Activated T-helper 1 cell treated with anti-CD3 and anti-CD28 coated beads, Interleukin-2, amount 50 U/mL, for 16 hours (primary cell): ENCODE results near the gene NOP16.
A peak's percentile ranks its signal among the peaks of the same experiment; 100 is the strongest.

Source experiments
- DNase-seq, 2 donors: peaks; one replicate each; pipeline ENCODE4 v3.0.0-alpha.2; 2020; ENCODE audit warnings: low read depth in 1 of 2, low spot score in 1 of 2

Gene NOP16, protein sequence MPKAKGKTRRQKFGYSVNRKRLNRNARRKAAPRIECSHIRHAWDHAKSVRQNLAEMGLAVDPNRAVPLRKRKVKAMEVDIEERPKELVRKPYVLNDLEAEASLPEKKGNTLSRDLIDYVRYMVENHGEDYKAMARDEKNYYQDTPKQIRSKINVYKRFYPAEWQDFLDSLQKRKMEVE

DNA sequence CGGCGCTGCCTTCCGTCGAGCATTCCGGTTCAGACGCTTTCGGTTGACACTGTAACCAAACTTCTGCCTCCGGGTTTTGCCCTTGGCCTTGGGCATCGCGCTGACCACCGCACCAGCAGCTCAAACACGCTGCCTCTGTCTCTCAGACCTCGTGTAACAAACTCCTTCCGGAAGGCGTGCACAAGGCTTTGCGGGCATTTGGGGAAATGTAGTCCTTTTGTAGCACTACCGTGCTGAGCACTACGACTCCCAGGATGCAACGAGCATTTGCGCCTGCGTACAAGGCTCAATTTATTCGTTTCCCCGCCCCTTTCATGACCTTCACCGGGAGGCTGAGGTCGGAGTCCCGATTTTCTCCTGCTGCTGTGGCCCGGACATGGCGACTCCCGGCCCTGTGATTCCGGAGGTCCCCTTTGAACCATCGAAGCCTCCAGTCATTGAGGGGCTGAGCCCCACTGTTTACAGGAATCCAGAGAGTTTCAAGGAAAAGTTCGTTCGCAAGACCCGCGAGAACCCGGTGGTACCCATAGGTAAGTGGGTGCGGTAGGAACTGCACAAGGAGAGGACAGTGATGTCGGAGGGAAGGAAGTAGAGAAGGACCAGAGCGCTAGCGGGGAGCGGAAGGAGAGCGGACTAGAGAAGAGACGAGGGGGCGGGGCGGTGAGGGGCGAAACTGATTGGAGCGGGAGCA is at the start of gene NOP16, which contains the start of gene HIGD2A:
TSS of gene NOP16 (minus strand) at position 155 of the 691 bp plus-strand sequence. CDS start at position 96, 59 bp downstream.
TSS of gene HIGD2A (plus strand) at position 308 of the 691 bp plus-strand sequence. CDS start at position 377, 69 bp downstream.
- DNase-seq = peak; percentile 98

DNA sequence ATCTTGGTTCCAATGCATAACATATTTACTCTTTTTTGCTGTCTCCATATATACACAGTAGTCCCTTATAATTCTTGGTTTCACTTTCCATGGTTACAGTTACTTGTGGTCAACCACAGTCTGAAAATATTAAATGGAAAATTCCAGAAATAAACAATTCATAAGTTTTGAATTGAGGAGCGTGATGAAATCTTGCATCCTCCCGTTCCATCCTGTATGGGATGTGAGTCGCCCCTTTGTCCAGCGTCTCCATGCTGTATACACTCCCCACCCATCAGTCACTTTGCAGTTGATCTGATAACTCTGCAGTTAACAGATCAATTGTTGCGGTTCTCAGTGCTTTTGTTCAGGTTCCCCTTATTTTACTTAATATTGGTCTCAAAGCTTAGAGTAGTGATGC is 48.3 kb upstream of the NOP16 start:
- DNase-seq = no peak

DNA sequence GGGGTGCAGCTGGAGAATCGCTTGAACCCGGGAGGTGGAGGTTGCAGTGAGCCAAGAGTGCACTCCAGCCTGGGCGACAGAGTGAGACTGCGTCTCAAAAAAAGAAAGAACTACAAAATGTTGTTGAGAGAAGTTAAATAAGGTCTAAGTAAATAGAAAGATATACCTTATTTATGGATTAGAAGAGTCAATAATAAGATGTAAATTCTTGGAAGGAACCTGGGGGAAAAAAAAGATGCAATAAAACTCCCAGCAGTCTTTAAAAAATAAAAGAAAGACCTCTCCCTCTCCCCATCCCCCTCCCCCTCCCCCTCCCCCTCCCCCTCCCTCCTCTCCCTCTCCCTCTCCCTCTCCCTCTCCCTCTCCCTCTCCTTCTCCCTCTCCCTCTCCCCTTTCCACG is 44.3 kb upstream of the NOP16 start:
- no peak for DNase-seq

DNA sequence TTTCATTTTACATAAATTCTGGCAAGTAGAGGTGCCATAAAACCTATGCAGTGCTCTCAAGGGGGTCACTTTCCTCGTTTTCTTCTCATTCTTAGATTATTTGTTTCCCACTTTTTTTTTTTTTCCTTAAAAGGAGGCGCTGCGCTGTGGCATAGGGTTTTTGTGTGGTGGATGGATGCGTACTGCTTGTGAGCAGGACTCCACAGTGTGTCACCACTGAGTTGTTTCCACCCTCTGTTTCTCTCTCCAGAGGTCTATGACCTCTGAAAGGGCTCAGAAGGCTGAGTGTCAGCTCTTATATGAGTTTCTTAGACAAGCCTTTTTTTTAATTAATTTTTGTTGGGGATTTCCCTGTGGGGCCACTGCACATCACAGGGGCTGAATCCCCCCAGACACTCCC is 41.6 kb upstream of the NOP16 start:
- no peak for DNase-seq

DNA sequence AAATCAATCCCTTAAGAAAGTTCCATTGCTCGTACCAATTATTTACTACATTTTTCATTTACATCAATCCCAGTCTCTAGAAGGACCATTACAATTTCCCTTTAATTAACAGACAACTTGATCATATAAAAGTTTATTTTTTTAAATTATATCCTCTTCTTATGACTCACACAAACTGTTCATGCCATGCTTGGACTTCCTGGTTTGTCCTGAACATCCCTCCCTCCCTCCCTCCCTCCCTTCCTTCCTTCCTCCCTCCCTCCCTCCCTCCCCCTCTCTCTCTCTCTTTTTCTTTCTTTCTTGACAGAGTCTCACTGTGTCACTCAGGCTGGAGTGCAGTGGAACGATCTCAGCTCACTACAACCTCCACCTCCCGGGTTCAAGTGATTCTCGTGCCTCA is 39.6 kb upstream of the NOP16 start:
- DNase-seq = no peak

DNA sequence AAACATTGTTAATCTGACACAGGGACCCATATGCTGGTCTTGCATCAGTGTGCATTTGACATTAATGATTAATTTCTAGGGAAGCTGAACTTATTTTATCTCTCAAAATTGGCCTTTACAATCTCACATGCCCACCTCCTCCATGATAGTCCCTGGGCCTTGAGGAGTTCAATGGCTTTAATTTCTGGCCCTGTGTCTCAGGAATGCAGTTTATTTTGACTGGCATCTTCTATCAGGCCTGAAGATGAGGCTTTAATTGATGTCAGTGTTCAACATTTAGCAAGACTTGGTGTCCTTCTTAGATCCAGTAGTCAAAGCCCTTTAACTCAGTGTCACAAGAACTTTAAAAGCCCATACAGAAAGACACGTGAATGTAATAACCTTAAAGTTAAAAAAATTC is 38.5 kb upstream of the NOP16 start:
- DNase-seq = no peak

DNA sequence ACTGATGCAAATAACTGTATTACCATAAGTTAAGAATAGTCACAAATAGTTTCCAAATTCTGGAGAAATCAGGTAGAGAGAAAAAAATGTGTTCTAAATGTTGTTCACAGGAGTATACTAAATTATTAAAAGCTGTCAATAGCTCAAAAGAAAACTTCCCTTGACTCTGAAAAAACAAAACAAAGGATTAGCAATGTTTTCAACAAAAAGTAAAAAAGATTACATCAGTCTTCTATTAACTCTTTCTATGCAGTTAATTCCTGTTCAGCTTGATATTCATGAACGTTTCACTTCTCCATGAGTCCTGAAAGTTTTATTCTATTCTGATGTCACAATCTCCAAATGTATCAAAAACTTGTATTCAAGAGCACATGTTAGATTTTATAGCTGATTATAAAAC is 37.4 kb upstream of the NOP16 start:
- DNase-seq = no peak

DNA sequence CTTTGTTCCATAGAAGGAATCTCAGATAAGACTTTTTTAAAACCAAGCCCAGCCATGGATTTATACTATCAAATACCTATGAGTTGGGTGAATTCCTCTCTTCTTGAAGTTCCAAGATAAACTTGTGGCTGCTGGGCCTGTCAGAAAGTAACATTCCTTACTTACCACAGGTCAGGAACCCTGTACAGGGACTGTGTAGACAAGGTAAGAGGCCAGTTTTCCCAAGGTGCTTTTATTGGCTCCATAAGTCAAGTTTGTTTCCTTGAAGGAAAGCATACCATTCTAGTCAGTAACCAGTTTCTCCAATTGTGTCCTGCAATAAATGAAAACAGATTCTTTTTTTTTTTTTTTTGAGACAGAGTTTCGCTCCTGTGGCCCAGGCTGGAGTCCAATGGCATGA is 36.7 kb upstream of the NOP16 start:
- DNase-seq = no peak

DNA sequence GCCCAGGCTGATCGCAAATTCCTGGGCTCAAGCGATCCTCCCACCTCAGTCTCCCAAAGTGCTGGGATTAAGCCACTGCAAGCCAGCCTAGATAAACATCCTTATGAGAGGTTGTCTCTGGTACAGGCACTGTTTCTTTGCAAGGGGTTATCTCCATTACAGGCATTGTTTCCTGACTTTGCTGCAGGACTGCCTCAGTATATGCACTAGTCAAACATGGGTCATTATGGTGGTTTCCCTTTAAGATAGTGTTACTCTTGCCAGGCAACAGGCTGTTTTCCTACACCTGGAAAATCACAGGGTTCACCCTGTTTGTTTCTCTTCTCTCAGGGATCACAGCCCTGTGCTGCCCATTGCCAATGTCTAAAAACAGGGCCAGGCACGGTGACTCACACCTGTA is 35.8 kb upstream of the NOP16 start:
- DNase-seq = no peak

DNA sequence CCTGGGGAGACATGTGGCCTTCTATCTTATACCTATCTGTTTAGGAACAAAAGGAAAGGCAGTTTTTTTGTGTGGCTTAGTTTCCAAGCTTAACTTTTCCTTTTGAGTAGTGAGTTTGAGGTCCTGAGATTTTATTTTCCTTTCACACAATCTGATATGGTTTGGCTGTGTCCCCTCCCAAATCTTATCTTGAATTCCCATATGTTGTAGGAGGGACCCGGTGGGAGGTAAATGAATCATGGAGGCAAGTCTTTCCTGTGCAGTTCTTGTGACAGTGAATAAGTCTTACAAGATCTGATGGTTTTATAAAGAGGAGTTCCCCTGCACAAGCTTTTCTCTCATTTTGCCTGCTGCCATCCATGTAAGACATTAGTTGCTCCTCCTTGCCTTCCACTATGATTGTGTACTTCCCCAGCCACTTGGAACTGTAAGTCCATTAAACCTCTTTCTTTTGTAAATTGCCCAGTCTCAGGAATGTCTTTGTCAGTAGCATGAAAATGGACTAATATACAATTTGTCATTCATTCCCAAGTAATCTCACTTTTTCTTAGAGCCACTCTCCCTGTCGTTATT is 32.7 kb upstream of the NOP16 start:
- DNase-seq = no peak

DNA sequence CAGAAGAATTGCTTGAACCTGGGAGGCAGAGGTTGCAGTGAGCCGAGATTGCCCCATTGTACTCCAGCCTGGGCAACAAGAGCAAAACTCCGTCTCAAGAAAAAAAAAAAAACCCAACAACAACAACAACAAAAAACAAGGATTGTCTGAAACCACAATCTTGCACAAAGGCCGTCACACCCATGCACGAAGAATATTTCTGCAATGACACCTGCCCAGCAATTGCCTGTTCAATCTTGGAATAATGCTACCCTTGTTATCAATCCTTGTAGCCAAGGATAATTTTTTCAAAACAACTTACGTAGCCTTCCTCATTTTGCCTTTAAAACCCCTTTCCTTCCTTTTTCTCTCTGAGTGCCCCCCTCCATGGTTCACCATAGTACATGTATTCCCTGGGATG is 31.7 kb upstream of the NOP16 start:
- DNase-seq = no peak

DNA sequence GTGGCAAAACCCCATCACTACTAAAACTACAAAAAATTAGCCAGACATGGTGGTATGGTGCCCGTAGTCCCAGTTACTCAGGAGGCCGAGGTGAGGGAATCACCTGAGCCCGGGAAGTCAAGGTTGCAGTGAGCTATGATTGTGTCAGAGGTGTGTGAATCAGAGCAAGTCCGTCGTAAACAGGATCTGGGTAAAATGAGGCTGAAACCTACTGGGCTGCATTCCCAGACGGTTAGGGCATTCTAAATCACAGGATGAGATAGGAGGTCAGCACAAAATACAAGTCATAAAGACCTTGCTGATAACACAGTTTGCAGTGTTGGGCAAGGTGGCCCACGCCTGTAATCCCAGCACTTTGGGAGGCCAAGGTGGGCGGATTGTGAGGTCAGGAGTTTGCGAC is 29.9 kb upstream of the NOP16 start:
- no peak for DNase-seq

DNA sequence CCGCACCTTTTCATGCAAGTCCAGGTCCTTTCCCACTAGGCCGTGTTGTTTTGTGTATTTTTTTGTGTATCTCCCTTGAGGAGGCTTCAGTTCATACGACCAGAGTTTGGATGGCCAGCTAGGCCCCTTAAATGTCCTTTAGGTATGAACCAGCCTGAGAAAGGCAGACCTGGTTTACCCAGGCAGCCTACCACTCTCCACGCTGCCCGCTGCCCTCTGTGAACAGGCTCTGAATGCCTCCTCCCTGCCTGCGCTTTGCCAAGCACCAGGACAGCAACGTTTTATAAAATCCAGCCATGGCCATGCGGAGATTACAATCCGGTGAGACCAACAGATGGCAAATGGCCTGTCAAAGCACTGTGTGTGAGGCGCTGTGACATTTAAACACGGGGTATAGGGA is 28.6 kb upstream of the NOP16 start:
- no peak for DNase-seq

DNA sequence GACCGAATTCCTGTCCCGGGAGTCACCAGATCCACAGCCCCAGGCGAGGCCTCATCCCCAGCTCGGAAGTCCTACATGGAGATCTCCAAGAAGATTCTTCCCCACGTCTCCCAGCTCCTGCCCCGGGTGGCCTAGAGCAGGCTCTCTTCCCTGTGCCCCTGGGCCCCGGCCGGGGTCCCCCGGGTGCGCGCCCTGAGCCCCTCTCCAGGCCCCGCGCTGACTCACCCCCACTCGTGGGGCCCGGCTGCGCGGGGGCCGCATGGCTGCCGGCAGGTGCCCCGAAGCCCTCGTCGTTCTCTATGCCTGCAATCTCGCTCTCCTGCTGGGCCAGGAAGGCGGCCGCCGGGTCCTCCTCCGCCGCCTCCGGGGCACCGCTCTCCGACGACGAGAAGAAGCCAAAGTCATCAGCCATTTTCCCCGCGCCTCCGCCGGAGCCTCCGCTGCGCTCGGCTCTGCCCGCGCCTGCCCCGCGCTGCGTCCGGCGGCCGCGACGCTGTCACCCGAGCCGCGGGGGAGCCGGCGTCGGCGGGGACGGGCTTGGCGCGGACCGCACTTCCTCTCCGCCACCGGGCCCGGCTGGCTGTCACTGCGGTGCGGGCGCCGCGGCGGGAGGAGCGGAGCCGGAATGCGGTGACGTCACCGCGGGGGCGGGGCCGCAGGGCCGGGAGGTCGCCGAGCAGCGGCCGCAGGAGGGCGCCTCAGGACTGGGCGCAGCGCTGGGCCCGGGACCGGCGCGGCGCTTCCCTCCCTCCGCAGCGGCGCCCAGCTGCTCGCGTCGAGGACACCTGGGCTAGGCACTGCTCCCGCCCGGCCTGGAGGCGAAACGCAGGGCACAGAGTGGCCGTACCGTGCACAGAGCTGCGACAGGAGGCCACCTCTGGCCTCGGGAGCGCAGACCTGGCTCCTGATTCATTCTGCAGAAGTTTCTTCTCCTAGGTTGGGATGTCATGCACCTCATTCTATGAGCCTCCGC is 27.8 kb upstream of the NOP16 start, which contains the start of gene CLTB:
TSS of gene CLTB (minus strand) at position 588 of the 973 bp plus-strand sequence. CDS start at position 412, 176 bp downstream.
- DNase-seq = peak; percentile 86 to 90

DNA sequence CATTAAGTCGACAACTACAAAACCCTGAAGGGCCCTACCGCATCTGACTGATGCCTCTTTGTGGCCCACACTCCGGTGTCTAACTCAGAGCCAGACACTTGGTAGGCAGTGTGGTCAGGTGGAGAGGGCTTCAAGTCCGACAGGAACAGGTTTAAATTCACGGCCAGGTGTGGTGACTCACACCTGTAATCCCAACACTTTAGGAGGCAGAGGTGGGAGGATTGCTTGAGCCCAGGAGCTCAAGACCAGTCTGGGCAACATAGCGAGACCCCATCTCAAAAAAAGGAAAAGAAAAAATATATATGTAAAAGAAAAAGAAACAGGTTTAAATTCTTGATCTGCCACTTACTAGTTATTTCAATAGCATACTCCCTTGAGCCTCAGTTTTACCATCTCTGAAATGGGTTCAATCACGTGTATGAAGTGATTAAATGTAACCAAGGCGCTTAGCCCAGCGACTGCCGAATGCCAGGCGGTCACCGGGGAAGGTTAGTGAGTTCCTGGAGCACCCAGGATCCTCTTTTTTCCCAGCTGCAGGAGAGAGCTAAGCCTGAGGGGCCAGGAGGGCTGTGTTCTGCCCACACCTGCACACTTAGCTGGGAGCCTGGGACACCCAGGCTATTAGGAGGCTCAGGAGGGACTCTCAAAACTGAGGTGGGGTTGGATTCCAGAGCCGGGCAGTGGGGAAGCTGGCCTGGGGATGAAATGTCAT is 27.0 kb upstream of the NOP16 start:
- DNase-seq = no peak

DNA sequence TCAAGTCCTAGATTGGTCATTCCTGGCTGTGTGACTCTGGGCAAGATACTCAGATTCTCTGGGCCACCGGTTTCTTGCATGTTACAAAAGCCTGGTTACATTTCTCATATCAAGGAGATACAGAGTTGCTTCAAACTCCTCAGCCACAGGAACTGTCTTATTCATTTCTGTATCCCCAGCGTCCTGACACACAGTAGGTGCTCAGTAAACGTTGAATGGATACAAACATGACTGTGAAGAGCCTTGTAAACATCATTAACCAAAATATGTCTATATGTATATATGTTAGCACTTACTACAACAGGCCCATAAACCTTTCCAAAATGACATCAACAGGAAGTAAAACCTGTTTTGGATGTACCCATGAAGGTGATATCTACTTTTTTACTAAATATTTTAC is 26.3 kb upstream of the NOP16 start:
- no peak for DNase-seq

DNA sequence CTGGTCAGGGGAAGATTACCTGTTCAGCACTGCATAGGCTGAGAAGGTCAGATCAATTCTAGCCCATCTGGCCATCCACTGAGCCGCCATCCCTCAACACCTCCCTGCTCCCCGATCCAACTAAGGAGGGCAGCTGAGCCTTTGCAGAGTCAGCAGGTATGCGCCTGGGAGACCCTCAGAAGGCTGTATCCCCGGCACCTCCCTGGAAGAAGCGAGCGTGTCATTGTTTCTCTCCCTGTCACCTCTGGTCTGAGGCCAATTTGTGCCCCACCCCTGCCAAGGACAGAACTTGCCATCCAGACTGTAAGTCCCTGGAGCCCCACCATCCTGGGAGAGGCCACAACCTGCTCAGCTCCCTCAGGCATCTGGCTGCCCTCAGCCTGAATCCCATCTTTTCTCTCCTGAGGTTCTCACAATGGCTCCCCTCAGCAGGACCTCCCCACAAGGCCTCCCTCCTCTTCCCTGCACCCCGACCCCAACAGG is 25.4 kb upstream of the NOP16 start:
- DNase-seq = no peak

DNA sequence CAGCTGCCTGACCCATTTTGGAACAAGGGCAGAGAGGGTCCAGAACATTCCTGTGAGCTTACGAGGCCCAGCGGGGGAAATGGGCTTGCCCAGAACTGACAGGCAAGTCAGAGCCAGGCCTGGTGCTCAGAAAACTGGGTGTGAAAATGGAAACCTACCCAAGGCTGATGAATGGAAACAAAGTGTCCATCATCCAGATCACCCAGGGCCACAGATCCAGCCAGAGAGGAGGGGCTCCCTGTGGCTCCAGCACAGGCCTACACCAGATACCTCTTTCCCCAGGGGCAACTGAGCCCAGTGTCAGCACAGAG is 24.8 kb upstream of the NOP16 start:
- DNase-seq = no peak

DNA sequence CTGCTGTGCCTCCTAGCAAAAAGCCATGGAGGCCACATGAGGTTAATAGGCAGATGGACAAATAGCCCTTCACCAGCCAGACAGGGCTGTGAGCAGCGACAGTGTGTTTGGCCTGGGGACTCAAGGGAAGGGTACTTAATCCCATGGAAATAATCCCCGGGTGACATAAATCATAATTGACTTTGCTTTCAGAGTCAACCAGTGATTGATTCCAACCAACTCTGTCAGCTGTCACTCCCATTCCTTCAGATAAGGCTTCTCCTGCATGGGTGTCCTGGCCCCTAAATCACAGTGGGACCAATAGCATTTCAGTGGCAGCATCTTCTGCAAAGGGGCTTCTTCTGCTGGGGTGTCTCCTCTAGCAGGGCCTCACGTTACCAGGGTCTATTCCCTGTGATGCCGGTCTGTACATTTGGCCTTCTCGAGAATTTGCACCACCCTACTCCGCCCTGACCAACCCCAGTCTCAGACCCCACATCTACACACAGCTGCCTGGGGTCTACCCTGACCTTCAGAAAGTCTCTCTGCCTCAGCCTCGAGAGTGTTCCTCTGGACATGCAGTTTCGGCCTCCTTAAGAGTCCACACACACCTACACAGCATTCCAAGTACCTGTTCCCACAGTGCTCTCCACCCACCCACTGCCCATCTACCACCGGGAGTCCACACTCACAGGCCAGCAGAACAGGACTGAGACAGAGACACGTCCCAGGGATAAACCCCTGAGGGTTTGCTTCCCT is 24.3 kb upstream of the NOP16 start:
- no peak for DNase-seq
